Measurements from ENCODE around the gene TNRC6C.
"Not testable (repeated sequence)": the region's sequence is repeated elsewhere in the genome, so short reads cannot be mapped to it uniquely, and the experiment has no call there.

TNRC6C gene

DNA sequence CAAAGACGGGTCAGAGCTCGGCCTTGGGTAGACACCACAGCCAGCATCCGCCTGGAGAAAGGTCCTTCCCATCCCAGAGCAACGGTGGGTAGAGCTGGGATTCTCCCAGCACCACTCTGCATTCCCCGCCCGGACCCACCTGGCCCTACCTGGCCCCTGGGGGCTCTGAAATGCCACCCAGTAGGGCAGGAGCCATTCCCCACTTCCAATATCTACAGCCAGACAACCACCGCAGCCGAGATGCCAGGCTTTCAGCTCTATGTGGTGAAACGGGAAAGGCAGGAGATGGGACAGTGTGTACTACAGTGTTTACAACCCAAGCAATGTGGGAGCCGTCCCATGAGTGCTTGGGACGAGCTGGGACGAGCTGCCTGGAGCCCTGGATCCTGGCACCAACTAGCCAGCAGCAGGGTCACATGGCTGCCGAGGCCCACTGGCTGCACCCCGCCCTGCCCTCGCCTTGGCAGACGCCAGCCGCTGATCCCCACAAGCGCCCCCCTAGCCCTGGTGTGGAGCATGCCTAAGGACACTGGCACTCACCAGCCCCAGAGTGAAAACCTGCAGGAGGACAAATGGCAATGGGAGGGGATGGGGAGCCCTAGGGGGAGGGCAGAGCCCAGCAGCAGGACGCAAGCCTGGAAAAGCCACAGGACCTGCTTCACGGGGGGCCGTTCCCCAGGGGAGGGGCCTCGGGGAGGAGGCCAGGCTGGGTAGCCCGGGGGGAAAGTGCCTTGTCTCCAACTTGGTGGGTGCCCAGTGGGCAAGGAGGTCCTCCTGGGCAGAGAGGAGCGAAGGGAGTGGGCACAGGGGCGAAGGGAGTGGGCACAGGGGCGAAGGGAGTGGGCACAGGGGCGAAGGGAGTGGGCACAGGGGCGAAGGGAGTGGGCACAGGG lies 156.6 kb downstream of the TNRC6C start:
- no peak for DNase-seq

DNA sequence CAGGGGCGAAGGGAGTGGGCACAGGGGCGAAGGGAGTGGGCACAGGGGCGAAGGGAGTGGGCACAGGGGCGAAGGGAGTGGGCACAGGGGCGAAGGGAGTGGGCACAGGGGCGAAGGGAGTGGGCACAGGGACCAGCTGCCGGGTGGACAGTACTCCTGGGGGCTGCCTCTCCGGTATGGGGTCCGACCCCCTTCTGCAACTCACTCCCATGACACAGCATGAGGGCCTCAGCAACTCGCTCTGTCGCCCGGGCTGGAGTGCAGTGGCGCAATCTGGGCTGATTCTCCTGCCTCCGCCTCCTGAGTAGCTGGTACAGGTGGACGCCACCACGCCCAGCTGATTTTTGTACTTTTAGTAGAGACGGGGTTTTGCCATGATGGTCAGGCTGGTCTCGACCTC lies 157.3 kb downstream of the TNRC6C start:
- DNase-seq: not testable (repeated sequence)

GRCh38 chr17:78116411-78116810 lies 157.9 kb downstream of the TNRC6C start:
- DNase-seq: no peak

DNA sequence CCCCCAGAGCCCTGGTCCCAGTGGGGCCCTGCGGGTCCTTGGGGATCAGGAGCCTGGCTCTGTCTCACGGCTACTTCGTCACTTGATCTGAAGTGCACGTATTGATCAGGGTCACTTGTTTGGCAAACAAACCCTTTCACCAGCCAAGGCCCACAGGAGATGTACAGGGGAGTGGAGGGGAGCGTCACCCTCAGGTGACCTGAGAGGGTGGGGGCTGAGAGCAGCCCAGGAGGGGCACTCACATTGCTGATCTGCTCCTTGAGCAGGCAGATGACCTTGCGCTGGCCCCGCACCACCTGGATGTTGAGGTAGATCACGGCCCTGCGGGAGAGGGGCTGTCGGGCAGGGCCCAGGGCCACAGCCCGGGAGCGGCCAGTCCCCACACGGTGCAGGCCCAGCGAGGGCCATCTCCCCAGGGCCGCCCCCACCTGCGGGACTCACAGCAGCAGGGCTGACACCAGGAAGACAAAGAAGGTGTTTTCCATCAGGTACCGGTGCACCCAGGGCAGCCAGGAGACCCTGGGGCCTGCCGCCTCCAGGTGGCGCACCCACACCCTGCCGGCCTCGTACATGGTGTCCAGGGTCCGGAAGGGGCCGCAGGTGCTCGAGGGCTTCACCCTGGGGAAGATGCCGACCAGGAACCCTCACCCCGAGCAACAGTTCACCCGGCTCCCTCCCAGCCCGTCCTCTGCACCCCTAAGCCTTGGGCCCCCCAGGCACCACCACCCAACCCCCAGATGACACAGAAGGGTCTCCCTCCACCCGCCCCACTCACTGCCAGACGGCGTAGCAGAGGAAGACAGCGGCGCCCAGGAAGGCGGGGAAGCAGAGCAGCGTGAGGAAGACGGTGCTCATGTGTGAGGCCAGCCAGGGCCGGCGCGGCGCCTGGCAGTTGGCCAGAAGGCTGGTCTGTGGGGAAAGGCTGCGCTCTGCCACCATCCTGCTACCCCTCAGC lies 158.8 kb downstream of the TNRC6C start:
- DNase-seq: peak; percentile 78

- DNase-seq: no peak
Observed at GRCh38 chr17:78118801-78119241, 160.3 kb downstream of the TNRC6C start.

- no peak for DNase-seq
Observed at GRCh38 chr17:78120537-78120936, 162.0 kb downstream of the TNRC6C start.

DNA sequence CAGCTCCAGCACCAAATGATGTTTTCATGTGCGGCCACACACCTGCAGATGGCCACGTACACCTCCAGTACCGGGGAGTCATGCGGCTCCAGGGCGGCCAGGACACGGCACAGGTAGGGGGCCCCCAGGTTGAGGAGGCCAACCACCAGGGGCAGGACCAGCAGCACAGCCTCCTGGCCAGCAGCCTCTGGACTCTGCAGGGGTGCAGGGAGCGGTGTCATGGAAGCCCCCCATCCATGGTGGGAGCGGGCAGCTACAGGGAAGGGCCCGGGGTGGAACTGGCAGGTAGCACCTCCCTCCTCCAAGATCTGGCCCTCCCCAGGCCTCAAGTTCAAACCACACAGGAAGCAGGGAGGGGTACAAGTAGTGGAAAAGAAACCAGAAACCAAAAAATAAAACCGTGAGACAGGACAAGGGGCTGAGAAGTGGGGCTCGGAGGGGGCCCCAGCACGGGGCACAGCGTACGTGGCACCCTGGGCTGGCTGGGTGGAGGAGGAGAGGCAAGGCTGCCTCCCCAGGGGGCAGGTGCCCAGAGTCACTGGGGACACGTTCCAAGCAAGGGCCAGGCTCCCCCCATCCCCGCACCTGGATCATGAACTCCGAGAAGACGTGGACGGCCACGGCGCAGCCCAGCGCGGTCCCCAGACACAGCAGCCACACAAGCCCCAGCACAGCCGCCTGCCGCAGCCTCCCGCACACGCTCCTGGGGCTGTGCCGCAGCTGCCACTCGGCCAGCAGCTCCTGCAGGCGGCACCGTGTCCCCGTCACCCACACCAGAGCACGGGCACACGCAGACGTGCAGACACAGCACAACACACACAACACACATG lies 162.7 kb downstream of the TNRC6C start:
- DNase-seq: no peak

GRCh38 chr17:78121801-78122215 lies 163.3 kb downstream of the TNRC6C start:
- no peak for DNase-seq

DNA sequence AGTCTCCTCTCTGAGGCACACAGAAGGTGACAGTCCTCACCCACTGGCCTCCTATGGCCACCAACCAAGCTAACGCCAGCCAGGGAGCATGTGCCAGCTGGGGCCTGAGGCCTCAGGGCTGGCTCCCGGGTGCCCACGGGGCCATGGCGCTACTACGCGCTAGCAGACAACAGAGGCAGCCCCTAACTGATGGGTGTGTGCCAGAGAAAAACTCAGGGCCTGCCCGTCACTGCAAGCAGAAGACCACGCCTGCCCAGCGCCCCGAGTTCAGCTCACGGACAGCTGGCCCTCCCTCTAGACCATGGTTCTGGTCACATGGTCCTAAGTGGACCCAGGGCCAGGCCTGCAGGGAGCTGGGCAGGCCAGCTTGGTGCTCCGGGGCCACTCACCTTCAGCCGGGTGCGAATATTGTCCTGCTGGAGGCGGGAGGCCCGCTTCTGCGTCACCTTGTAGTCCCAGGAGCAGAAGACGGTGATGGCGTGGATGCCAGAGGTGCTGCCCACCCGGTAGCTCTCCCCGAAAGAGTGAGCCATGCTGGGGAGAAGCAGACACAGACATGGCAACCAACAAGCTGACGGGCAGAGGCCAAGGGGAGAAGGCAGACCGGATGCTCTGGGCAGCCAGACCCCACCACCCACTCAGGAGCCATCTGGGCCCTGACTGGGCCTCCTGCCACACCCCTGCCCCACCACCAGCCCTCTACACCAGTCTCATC lies 163.9 kb downstream of the TNRC6C start:
- DNase-seq: no peak

GRCh38 chr17:78122931-78123249 lies 164.4 kb downstream of the TNRC6C start:
- DNase-seq: no peak

DNA sequence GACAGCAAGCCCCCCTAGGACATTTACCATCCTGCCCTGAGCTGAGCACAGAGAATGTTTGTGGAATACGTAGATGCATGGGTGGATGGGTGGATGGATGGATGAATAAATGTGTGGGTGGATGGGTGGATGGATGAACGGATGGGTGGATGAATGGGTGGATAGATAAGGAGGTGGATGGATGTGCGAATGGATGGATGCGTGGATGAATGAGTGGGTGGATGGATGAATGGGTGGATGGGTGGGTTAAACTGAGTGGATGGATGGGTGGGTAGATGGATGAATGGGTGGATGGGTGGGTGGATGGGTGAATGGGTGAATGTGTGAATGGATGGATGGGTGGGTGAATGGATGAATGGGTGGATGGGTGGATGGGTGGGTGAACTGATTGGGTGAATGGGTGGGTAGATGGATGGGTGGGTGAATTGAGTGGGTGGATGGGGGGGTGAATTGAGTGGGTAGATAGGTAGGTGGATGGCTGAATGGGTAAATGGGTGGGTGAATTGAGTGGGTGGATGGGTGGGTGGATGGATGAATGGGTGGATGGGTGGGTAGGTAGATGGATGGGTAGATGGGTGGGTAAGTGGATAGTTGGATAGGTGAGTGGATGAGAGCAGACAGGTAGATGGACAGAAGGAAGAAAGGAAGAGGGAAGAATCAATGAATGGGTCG lies 164.9 kb downstream of the TNRC6C start:
- DNase-seq: no peak

DNA sequence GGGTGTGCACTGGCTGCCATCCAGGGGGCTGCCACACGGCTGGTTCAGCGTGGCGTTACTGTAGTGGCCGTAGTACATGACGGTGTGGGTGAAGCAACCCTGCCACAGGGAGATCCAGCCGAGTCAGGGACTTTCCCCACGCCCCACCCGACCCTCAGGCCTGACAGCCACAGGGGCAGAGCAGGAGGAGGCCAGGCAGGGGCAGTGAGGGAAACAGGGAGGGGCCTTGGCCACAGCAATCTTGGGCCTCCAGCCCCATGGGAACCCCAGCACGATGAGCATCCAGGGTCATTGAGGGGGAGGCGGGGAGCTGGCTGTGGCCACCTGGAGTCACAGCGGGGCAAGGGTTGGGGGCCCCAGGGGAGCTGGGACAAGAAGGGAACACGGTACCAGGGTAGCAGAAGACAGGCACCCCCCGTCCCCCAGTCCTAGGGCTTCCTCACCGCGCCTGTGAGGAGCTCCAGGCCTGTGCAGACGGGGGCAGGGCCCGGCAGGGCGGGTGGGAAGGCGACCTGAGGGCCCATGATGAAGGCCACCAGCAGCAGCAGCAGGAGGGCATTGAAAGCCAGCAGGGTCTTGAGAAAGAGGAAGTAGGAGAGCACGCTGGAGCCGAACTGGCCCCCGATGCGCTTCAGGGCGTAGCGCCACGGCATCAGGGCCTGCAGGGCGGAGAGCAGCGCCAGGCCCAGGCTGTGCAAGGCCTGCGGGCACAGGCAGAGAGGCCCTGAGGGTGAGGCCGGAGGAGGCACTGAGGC lies 165.8 kb downstream of the TNRC6C start:
- no peak for DNase-seq

GRCh38 chr17:78124836-78125137 lies 166.3 kb downstream of the TNRC6C start:
- no peak for DNase-seq

DNA sequence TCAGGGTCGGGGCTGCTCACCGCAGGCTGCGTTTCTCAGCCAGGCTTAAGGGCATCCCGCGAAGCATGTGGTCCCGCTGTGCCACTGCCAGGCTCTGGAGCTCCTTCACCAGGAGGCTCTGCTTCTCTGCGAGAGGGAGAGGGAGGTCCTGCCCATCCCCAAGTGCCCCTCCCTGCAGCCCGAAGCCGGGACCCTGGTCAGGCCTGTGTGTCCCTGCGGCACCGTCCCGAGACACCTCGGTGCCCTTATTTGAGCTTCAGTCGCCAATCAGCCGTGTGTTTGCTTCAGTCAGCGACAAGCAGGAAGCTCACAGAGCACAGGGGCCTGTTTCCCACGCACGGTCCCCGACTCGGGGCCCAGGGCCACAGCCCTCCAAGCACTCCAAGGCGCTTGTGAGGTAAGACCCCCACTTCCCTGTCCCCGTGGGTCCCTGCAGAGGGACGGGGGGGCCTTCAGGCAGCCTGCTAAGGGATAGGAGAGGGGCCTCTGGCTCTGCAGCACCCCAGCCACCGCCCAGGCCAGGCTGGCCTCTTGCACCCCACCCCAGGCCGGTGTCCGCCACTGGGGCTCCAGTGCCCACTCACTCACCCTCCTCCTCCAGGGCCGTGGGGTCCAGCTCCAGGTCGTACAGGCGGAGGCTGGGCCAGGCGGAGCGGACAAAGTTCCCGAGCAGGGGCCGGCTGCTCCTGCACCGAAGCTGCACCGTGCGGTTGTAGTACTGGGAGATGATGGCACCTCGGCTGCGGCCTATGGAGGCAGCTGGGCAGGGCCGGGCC lies 166.8 kb downstream of the TNRC6C start:
- no peak for DNase-seq

GRCh38 chr17:78125976-78126894 lies 167.7 kb downstream of the TNRC6C start:
- DNase-seq: no peak

DNA sequence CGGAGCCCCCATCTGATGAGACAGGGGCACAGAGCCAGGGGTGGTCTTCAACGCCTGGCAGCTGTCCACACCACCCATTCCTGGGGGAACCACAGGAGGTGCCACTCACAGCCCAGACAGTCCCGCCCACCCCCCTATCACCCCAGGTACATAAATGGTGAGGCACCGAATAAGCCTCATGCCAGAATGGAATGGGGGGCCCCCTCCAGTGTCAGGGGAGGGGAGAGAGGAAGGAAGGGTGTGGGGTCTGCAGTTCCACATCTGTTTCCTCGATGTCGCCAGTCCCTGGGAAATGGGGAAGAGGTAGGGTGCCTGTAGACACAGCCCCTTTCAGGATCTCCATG lies 168.4 kb downstream of the TNRC6C start:
- DNase-seq: no peak

- no peak for DNase-seq
Observed at GRCh38 chr17:78127239-78127887, 168.9 kb downstream of the TNRC6C start.

DNA sequence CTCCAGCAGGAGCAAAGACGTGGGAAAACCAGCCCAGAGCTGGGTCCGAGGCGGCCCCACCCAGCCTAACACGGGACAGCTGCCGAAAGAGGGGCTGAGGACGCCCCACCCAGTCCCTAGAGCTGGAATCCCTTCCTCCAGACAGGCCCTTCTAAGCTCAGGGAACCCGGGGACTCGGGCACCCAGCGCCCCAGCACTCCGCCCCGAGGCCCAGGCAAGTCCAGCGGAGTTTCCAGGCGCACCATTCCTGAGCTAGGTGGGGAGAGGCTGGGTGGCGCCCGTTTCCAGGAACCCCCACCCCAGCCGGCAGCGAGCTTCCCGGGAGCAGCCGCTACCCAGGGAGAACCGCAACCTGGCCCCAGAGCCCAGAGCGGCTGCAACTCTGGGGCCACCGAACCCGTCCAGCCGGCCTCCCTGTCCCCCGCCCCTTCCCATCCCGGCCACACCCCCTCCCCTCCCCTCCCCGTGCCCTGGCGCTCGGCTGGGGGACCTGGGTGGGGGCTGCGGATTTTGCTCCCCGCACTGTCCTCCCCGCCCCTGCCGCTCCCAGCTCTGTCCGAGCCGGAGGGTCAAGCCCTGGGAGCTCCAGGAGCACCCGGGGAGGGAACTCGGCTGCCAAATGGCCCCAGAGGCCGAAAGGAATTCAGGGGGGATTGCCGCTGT lies 169.5 kb downstream of the TNRC6C start:
- DNase-seq: no peak
